GM18909 (cell line): ENCODE measurements around the gene SRP19.
"Not testable (repeated sequence)": the region's sequence is repeated elsewhere in the genome, so short reads cannot be mapped to it uniquely, and the experiment has no call there.

Experiments
- ATAC-seq: cut with Tn5 transposase; IDR thresholded peaks from one replicate; pipeline ENCODE4 v1.9.1; 2021; ENCODE audit warnings: mild to moderate bottlenecking; ENCODE audit not compliant: unreplicated experiment, poor library complexity

Gene SRP19

DNA sequence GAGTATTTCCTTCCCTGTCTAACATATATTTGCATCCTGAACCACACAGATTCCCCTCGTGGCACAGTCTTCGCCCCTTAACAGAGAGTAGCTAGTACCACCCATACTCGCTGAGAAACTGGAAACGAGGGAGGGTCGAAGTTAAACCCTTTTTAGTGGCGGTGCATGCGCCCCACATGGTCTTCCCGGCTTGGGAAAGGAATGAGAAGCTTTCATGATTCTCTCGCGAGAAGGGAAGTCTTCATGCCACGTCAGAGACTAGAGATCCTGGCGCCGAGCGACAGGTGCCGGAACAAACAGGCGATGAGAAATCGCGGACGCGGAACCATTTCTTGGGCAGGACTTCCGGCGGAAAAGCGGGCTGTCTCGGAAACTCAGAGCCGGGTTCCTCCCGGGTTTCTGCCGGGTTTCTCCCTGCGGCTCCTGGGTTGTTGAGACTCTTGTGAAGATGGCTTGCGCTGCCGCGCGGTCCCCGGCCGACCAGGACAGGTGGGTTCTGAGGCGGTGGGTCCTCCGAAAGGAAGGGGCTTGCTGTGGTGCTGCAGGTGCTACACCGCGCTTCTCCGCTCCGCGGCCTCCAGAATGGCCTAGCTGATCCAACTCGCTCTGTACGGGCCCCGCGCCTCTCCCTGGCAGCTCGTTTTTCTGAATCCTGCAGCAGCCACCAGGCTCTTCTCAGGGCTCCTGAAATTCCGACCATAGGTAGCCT lies at the start of gene SRP19:
Gene SRP19, plus strand, starts transcription at position 359 of the 709 bp plus-strand sequence. Its CDS starts 90 bp downstream, at position 449.
- ATAC-seq = peak; percentile 99

- ATAC-seq = no peak
These were observed 48.5 kb upstream of the SRP19 start for GRCh38 chr5:112812549-112812948.

- no peak for ATAC-seq
These were observed 40.8 kb upstream of the SRP19 start for GRCh38 chr5:112820246-112820645.

DNA sequence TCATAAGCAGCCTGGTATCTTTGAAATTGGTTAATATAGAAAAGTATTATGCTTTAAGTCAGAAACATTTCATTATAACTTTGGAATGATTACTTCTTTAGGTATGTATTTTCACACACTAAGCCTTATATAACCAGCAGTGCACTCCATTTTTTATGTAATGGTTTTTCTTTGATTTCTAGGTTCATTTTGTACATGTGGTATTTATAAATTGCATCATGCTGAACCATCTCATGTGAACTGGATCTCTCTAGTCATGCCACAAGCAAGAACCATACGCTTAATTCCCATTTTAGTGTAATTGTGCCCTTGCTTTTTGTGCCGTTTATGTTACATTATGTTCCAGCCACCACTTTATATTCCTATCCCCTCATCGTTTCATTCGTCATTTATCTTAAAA lies 38.6 kb upstream of the SRP19 start:
- ATAC-seq = no peak

- ATAC-seq = no peak
These were observed 37.9 kb upstream of the SRP19 start for GRCh38 chr5:112823181-112823580.

- ATAC-seq = no peak
These were observed 37.4 kb upstream of the SRP19 start for GRCh38 chr5:112823656-112824055.

DNA sequence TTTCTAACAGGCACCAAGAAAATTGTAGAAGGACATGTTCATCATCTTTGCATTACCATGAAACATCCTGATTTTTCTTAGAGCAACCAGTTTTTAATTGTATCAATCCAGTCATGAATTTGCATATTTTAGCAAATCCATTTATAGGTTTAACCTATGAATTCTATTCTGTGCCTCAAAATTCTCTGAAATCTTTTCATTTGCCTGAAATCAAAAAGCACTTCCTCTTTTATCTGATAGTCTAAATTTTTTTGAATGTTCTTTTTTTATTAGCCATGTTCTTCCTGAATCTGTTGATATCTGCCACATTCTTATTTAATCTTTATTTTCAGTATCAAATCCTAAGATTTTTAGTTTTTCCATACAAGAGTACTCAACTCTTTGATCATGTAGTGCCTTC lies 36.9 kb upstream of the SRP19 start:
- ATAC-seq = no peak

- no peak for ATAC-seq
These were observed 30.7 kb upstream of the SRP19 start for GRCh38 chr5:112830378-112830777.

- no peak for ATAC-seq
These were observed 27.1 kb upstream of the SRP19 start for GRCh38 chr5:112833971-112834370.

DNA sequence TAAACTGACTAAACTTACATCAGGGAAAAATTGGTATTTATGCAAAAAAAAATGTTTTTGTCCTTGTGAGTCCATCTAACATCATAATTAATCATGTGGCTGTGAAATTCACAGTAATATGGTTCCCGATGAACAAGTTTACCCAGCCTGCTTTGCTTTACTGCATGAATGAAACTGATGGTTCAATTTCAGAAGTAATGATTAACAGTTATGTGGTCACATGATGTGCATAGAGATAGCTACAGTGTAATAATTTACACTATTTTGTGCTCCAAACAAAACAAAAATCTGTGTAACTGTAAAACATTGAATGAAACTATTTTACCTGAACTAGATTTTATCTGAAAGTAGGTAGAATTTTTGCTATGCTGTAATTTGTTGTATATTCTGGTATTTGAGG lies 16.6 kb upstream of the SRP19 start:
- ATAC-seq = no peak

GRCh38 chr5:112846556-112846955 lies 14.5 kb upstream of the SRP19 start:
- ATAC-seq = no peak

- ATAC-seq = no peak
These were observed 13.8 kb upstream of the SRP19 start for GRCh38 chr5:112847306-112847705.

DNA sequence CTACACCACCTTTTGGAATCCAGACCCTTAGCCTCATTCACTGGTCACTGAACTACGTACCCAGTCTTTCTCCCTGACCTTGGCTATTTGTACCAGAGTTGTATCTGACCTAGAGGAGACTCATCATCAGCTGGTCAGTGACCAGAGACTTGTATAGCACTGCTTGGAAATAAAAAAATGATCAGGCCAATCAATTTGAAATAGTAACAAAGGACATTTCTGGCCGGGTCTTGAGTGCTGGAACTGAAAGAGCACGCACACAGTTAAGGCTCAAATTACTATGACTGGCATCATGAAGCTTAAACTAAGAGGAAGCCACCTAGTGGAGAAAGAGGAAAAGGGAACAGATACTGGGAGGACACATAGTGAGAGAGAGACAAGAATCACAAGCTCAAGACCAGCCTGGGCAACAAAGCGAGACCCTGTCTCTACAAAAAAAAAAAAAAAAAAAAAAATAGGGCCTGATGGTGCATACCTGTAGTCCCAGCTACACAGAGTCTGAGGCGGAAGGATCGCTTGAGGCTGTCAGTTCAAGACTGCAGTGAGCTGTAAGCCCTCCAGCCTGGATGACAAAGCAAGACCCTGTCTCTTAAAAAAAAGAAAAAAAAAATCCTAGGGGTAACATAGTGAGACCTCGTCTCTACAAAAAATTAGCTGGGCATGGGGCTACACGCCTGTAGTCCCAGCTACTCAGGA lies 12.8 kb upstream of the SRP19 start:
- peak; percentile 99 for ATAC-seq

- no peak for ATAC-seq
These were observed 11.2 kb upstream of the SRP19 start for GRCh38 chr5:112849912-112850311.

- no peak for ATAC-seq
These were observed 6.4 kb upstream of the SRP19 start for GRCh38 chr5:112854651-112855050.

- no peak for ATAC-seq
These were observed 3.2 kb upstream of the SRP19 start for GRCh38 chr5:112857866-112858265.

DNA sequence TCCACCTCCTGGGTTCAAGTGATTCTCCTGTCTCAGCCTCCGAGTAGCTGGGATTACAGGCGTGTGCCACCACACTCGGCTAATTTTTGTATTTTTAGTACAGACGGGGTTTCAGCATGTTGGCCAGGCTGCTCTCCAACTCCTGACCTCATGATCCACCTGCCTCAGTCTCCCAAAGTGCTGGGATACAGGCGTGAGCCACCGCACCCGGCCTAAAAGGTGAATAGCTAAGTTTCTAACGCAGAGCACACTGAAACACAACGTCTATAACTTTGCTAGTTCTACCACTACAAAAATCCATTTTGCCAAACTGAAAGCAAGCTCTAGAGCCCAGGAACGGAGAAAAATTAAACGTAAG lies 537 bp upstream of the SRP19 start:
- ATAC-seq = not testable (repeated sequence)

DNA sequence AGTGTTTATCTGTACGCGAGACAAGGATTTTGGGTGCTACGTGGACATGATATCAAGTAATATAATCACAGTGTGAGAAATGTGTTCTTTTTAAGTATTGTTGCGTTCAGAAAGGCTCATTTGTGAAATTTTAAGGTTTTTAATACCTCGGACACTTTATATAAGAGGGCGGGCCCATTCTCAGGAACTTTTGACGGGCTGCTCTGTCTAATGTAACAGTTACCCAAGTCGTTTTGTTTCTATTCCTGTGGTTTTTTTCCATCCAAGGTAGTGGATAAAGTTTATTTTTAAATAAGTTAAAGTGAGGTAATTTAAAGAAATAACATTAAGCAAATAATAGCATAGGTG lies 525 bp downstream of the SRP19 start:
- no peak for ATAC-seq

DNA sequence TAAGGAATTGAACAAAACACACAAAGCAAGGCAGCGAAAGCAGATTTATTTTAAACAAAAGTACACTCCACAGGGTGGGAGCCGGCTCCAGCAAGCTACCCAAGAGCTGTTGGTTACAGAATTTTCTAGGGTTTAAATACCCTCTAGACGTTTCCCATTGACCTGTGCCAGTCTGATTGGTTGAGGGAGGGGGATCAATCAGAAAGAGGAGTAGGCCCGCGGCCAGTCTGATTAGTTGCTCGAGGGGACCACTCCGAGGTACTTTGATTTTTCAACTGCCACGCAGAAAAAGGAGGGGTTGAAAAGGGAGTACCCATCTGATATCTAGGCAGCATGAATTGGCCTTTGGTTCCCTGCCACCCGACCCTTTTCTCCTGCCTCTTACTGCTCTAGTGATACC lies 998 bp downstream of the SRP19 start:
- no peak for ATAC-seq

DNA sequence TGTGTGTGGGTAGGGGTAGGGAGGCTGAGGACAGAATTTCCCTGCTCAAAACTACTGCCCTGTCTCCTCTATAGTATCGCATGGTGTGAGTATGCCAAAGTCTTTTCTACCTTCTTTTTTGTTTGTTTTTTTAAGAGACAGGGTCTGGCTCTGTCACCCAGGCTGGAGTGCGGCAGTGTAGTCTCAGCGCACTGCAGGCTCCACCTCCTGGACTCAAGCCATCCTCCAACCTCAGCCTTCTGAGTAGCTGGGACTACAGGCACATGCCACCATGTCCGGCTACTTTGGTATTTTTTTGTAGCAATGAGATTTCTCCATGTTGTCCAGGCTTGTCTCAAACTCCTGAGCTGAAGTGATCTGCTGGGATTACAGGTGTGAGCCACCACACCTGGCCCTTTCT lies 2.5 kb downstream of the SRP19 start:
- no peak for ATAC-seq

- no peak for ATAC-seq
These were observed 4.0 kb downstream of the SRP19 start for GRCh38 chr5:112865128-112865527.

DNA sequence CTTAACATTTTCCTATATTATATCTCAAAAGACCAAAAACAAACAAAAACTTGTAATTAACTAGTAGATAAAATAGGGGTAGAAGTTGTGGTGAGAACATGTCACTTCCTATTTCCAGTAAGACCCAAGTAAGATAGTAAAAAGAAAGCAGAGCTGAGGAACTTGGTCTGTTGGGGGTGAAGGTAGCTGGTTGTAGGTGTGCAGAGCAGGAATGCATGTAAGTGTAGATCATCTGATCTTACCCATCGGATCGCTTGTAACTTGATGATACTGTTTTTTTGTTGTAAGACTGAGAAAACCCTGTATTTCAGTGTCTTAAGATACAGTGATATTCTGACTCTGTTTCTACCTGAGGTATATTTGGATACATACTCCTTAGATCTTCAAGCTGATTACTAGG lies 5.7 kb downstream of the SRP19 start:
- no peak for ATAC-seq
